CD4-positive, alpha-beta T cell treated with Interleukin-12 subunit alpha and Interleukin-12 subunit beta, for 1 hour (primary cell): ENCODE measurements around the gene GSAP.
"Not testable (repeated sequence)": the region's sequence is repeated elsewhere in the genome, so short reads cannot be mapped to it uniquely, and the experiment has no call there.

ENCODE experiments used
- DNase-seq: peaks from one replicate; pipeline ENCODE4 v3.0.0-alpha.2; 2020

The GSAP gene

GRCh38 chr7:77276120-77276519 lies 140.0 kb downstream of the GSAP start:
- DNase-seq = no peak

- DNase-seq = not testable (repeated sequence)
Measured at GRCh38 chr7:77275663-77276062, 140.5 kb downstream of the GSAP start.

GRCh38 chr7:77271766-77272165 lies 144.4 kb downstream of the GSAP start:
- DNase-seq = no peak

- DNase-seq = no peak
Measured at GRCh38 chr7:77270094-77270480, 146.1 kb downstream of the GSAP start.

GRCh38 chr7:77269360-77270093 lies 146.6 kb downstream of the GSAP start:
- no peak for DNase-seq

GRCh38 chr7:77266291-77266794 lies 149.8 kb downstream of the GSAP start:
- no peak for DNase-seq

- DNase-seq = no peak
Measured at GRCh38 chr7:77265666-77266065, 150.5 kb downstream of the GSAP start.

- no peak for DNase-seq
Measured at GRCh38 chr7:77262316-77262715, 153.8 kb downstream of the GSAP start.
